Trophoblast cell (in vitro differentiated cells and primary cell): ENCODE results near the gene AKAP14.
"Not testable (repeated sequence)": the region's sequence is repeated elsewhere in the genome, so short reads cannot be mapped to it uniquely, and the experiment has no call there.

ENCODE experiments used
- DNase-seq, 2 donors: peaks; one replicate each; pipeline ENCODE4 v3.0.0-alpha.2; 2016
- H2AFZ ChIP-seq: 2 replicates; pipeline ENCODE4 v1.6.1; 2013; ENCODE audit warnings: low read length, moderate library complexity, mild to moderate bottlenecking; ENCODE audit not compliant: insufficient read depth, poor library complexity
- H2AK5ac ChIP-seq: 2 replicates; pipeline ENCODE4 v1.6.1; 2013; ENCODE audit warnings: mild to moderate bottlenecking, low read length
- H2BK120ac ChIP-seq: 2 replicates; pipeline ENCODE4 v1.6.1; 2013; ENCODE audit warnings: low read length, mild to moderate bottlenecking, moderate library complexity; ENCODE audit not compliant: insufficient read depth, poor library complexity
- H2BK12ac ChIP-seq: 2 replicates; pipeline ENCODE4 v1.6.1; 2013; ENCODE audit warnings: mild to moderate bottlenecking, low read length, moderate library complexity
- H2BK5ac ChIP-seq: 2 replicates; pipeline ENCODE4 v1.6.1; 2013; ENCODE audit warnings: low read length, low read depth, moderate library complexity, mild to moderate bottlenecking; ENCODE audit not compliant: poor library complexity
- H3K14ac ChIP-seq: 2 replicates; pipeline ENCODE4 v1.6.1; 2013; ENCODE audit warnings: mild to moderate bottlenecking, low read length
- H3K18ac ChIP-seq: 2 replicates; pipeline ENCODE4 v1.6.1; 2013; ENCODE audit warnings: mild to moderate bottlenecking, low read length
- H3K23ac ChIP-seq: 2 replicates; pipeline ENCODE4 v1.6.1; 2013; ENCODE audit warnings: low read length
- H3K27ac ChIP-seq: 2 replicates; pipeline ENCODE4 v1.5.1; 2013; ENCODE audit warnings: low read depth, mild to moderate bottlenecking, inconsistent platforms, low read length, moderate library complexity
- H3K27me3 ChIP-seq: 2 replicates; pipeline ENCODE4 v1.6.1; 2013; ENCODE audit warnings: inconsistent platforms, mild to moderate bottlenecking, low read length, moderate library complexity; ENCODE audit not compliant: insufficient read depth
- H3K36me3 ChIP-seq, 2 experiments: 1 replicate in 1 of 2; 2 replicates in 1 of 2; pipeline ENCODE4 v1.6.1; 2013; ENCODE audit warnings: low read length in 2 of 2, mild to moderate bottlenecking in 2 of 2, moderate library complexity in 1 of 2; ENCODE audit not compliant: insufficient read depth in 2 of 2, control insufficient read depth in 1 of 2
- H3K4ac ChIP-seq: 2 replicates; pipeline ENCODE4 v1.6.1; 2013; ENCODE audit warnings: low read depth, mild to moderate bottlenecking, low read length, moderate library complexity
- H3K4me1 ChIP-seq, 2 experiments: 1 replicate in 1 of 2; 2 replicates in 1 of 2; pipeline ENCODE4 v1.6.1; 2013; ENCODE audit warnings: low read length in 2 of 2, mild to moderate bottlenecking in 2 of 2, moderate library complexity in 1 of 2; ENCODE audit not compliant: insufficient read depth in 2 of 2, control insufficient read depth in 1 of 2
- H3K4me2 ChIP-seq: 2 replicates; pipeline ENCODE4 v1.6.1; 2013; ENCODE audit warnings: inconsistent platforms, mild to moderate bottlenecking, low read length, moderate library complexity
- H3K4me3 ChIP-seq: 2 replicates; pipeline ENCODE4 v1.5.1; 2013; ENCODE audit warnings: mild to moderate bottlenecking, low read depth, low read length, inconsistent platforms
- H3K79me1 ChIP-seq: one replicate; pipeline ENCODE4 v1.6.1; 2013; ENCODE audit warnings: low read length
- H3K79me2 ChIP-seq: 2 replicates; pipeline ENCODE4 v1.6.1; 2013; ENCODE audit warnings: low read length, mild to moderate bottlenecking; ENCODE audit not compliant: control insufficient read depth, insufficient read depth, poor library complexity
- H3K9ac ChIP-seq: 2 replicates; pipeline ENCODE4 v1.6.1; 2013; ENCODE audit warnings: mild to moderate bottlenecking, low read length
- H3K9me3 ChIP-seq: 2 replicates; pipeline ENCODE4 v1.6.1; 2013; ENCODE audit warnings: low read depth, mild to moderate bottlenecking, control low read depth, inconsistent platforms, low read length; ENCODE audit not compliant: insufficient read depth
- H4K12ac ChIP-seq: 2 replicates; pipeline ENCODE4 v1.6.1; 2013; ENCODE audit warnings: low read depth, mild to moderate bottlenecking, low read length, moderate library complexity
- H4K8ac ChIP-seq: 2 replicates; pipeline ENCODE4 v1.6.1; 2013; ENCODE audit warnings: low read depth, mild to moderate bottlenecking, low read length, moderate library complexity
- H4K91ac ChIP-seq: one replicate; pipeline ENCODE4 v1.6.1; 2013; ENCODE audit warnings: low read depth, mild to moderate bottlenecking, low read length, moderate library complexity
- WGBS: extraction: QIAGEN DNeasy Blood & Tissue Kit; methylation state at CpG from one replicate; pipeline ENCODE4 v1.1.7; 2013; ENCODE audit warnings: missing lambda C conversion rate; ENCODE audit not compliant: insufficient read length, insufficient coverage; ENCODE audit errors: extremely low coverage; 5-methylcytosine and 5-hydroxymethylcytosine counted together

The AKAP14 gene

DNA sequence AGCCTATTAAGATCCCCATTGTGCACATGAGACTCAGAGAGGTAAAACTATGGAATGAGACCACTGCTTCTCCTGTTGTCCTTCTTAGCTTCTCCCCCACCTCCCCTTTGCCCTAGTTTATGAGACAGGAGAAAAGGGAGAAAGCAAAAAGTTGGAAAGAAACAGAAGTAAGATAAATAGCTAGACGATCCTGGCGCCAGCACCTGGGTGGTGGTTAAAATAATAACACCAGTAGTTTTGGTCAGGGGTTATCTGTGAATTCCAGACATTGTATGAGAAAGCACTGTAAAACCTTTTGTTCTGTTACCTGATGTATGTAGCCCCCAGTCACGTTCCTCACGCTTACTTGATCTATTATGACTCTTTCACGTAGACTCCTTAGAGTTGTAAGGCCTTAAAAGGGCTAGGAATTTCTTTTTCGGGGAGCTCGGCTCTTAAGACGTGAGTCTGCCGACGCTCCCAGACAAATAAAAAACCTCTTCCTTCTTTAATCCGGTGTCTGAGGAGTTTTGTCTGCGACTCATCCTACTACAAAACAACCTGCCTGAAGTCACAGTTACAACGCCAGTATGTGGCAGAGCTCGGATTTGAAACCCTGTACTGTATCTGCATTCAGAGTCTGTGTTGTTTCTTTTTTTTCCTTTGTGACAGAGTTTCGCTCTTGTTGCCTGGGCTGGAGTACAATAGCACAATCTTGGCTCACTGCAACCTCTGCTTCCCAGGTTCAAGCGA, 3.6 kb upstream of the AKAP14 start:
- WGBS, result no CpG with 5 or more reads among the region's 16 CpGs
- not testable (repeated sequence) for H2BK12ac ChIP-seq, H3K27me3 ChIP-seq, H3K79me2 ChIP-seq, H3K79me1 ChIP-seq, H3K14ac ChIP-seq, H3K4me1 ChIP-seq, H3K4ac ChIP-seq, H3K23ac ChIP-seq, H3K9me3 ChIP-seq, H3K4me2 ChIP-seq, H2AK5ac ChIP-seq, H4K8ac ChIP-seq, H2BK120ac ChIP-seq, H3K18ac ChIP-seq, H3K9ac ChIP-seq, H3K36me3 ChIP-seq, H3K4me3 ChIP-seq, H2AFZ ChIP-seq, H4K12ac ChIP-seq
- peak; percentile 61 to 78 for DNase-seq
- Histone ChIP-seq H4K91ac (peak overlapping the region; percentile 60), H2BK5ac (peak overlapping the region; percentile 73), H3K27ac (peak overlapping the region; percentile 61)

DNA sequence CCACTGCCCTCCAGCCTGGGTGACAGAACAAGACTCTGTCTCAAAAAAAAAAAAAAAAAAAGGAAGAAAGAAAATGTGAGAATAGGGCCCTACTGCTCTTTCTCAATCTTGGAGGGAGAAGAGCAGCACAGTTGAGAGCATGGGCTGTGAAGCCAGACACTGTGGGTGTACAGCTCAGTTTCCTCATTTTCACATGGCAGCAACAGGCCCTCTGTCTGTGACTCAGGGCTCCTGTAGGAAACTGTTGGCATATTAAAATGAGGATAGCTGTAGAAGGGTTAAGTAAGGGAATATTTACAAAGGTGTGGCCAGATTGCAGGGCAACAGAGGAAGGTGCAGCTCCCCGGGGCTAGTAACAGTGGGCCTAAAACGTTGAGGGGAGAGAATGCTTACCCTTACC, 3.4 kb downstream of the AKAP14 start:
- no peak overlapping the region for H3K4me2 ChIP-seq
- no peak overlapping the region for H3K4me3 ChIP-seq
- H3K9me3 ChIP-seq, result no peaks in the 10 kb centered on the region
- no peak overlapping the region for H4K91ac ChIP-seq
- H3K79me1 ChIP-seq, result no peaks in the 10 kb centered on the region
- H2AFZ ChIP-seq, result no peak overlapping the region
- no CpG with 5 or more reads among the region's 2 CpGs for WGBS
- no peak overlapping the region for H3K18ac ChIP-seq
- H3K79me2 ChIP-seq, result no peaks in the 10 kb centered on the region
- H3K4me1 ChIP-seq, result peaks cover 0 to 3% of the 10 kb centered on the region in 2 experiments
- H3K4ac ChIP-seq, result no peak overlapping the region
- no peak overlapping the region for H2AK5ac ChIP-seq
- DNase-seq, result no peak
- H3K9ac ChIP-seq, result no peak overlapping the region
- H4K12ac ChIP-seq, result no peak overlapping the region
- H3K36me3 ChIP-seq, result no peaks in the 10 kb centered on the region
- H3K27ac ChIP-seq, result no peak overlapping the region
- H2BK120ac ChIP-seq, result no peak overlapping the region
- H3K23ac ChIP-seq, result no peak overlapping the region
- no peak overlapping the region for H4K8ac ChIP-seq
- H2BK12ac ChIP-seq, result no peak overlapping the region
- no peak overlapping the region for H3K14ac ChIP-seq
- no peaks in the 10 kb centered on the region for H3K27me3 ChIP-seq
- no peak overlapping the region for H2BK5ac ChIP-seq

DNA sequence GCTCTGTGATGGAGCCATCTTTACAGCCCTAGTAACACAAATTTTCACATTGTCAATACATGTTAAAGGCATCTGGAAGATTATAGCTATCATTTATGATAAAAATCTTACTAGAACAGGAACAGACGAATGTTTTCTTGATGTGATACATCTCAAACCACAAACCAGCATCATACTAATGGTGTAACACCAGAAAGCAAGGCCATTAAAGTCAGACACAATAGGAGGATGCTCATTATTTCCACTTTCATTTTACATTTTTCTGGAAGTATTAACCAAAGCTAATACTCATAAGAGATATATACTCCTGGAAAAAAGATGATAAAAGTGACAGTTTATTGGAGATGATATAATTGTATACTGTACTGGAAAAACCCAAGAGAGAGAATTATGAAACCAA, 5.3 kb downstream of the AKAP14 start:
- no peak overlapping the region for H2BK120ac ChIP-seq
- WGBS, result no CpG with 5 or more reads among the region's 1 CpG
- H2AK5ac ChIP-seq, result no peak overlapping the region
- H3K14ac ChIP-seq, result no peak overlapping the region
- H2BK5ac ChIP-seq, result no peak overlapping the region
- H4K12ac ChIP-seq, result no peak overlapping the region
- H3K4me1 ChIP-seq, result no peaks in the 10 kb centered on the region
- no peak overlapping the region for H3K4me3 ChIP-seq
- H3K4me2 ChIP-seq, result no peak overlapping the region
- H3K9ac ChIP-seq, result no peak overlapping the region
- no peaks in the 10 kb centered on the region for H3K27me3 ChIP-seq
- H4K8ac ChIP-seq, result no peak overlapping the region
- no peaks in the 10 kb centered on the region for H3K9me3 ChIP-seq
- no peak overlapping the region for H4K91ac ChIP-seq
- H3K4ac ChIP-seq, result no peak overlapping the region
- H3K79me1 ChIP-seq, result no peaks in the 10 kb centered on the region
- H2AFZ ChIP-seq, result no peak overlapping the region
- no peak overlapping the region for H3K27ac ChIP-seq
- DNase-seq, result no peak
- no peak overlapping the region for H2BK12ac ChIP-seq
- no peaks in the 10 kb centered on the region for H3K79me2 ChIP-seq
- H3K36me3 ChIP-seq, result no peaks in the 10 kb centered on the region
- no peak overlapping the region for H3K18ac ChIP-seq
- H3K23ac ChIP-seq, result no peak overlapping the region

DNA sequence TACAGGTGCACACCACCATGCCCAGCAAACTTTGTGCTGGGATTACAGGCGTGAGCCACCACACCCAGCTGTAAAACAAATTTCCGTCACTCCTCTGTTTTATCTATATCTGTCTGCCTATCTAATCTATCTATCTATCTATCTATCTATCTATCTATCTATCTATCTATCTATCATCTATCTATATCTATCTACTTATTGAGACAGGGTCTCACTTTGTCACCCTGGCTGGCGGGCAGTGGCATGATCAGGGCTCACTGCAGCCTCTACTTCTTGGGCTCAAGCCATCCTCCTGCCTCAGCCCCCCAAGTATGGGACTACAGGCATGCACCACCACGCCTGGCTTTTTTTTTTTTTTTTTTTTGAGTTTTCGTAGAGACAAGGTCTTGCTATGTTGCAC, 20.6 kb downstream of the AKAP14 start:
- Histone ChIP-seq H4K8ac (no peak overlapping the region), H2AK5ac (no peak overlapping the region), H3K79me2 (no peaks in the 10 kb centered on the region), H2BK120ac (no peak overlapping the region), H3K14ac (no peak overlapping the region), H3K27ac (no peak overlapping the region), H4K91ac (no peak overlapping the region), H3K36me3 (no peaks in the 10 kb centered on the region), H3K4ac (no peak overlapping the region), H3K4me3 (no peak overlapping the region), H2BK12ac (no peak overlapping the region), H2BK5ac (no peak overlapping the region), H4K12ac (no peak overlapping the region), H2AFZ (no peak overlapping the region), H3K18ac (no peak overlapping the region), H3K79me1 (no peaks in the 10 kb centered on the region), H3K23ac (no peak overlapping the region), H3K4me2 (no peak overlapping the region), H3K9me3 (no peaks in the 10 kb centered on the region), H3K27me3 (no peaks in the 10 kb centered on the region), H3K4me1 (no peaks in the 10 kb centered on the region), H3K9ac (no peak overlapping the region)
- no peak for DNase-seq
- WGBS, result no CpG with 5 or more reads among the region's 5 CpGs
